RPMI7951 (cell line): ENCODE data around the gene INHBB. TPM values are rescaled to one million over a fixed set of nuclear protein-coding genes. Genes with fewer than 3 reads are reported as not detected.

Experiments
- DNase-seq: peaks from one replicate; pipeline ENCODE4 v3.0.0-alpha.2; 2012; ENCODE audit warnings: low read depth
- total RNA-seq: library from RNA; depleted of rRNA; stranded (reverse); fragments of >200 nt; shearing (Covaris generic); gene quantifications from 2 replicates; pipeline ENCODE4 v1.2.3, GENCODE V29; 2014

The INHBB gene
- total RNA-seq, 1 experiment from 2014 or later, result 0.24 TPM

- DNase-seq, result no peak
Measured at GRCh38 chr2:120355780-120356266, 9.9 kb downstream of the INHBB start.

- DNase-seq, result no peak
Measured at GRCh38 chr2:120357768-120358167, 11.8 kb downstream of the INHBB start.

- DNase-seq, result no peak
Measured at GRCh38 chr2:120358734-120359465, 13.0 kb downstream of the INHBB start.

GRCh38 chr2:120360307-120360855 lies 14.4 kb downstream of the INHBB start:
- no peak for DNase-seq

GRCh38 chr2:120362926-120363325 lies 17.0 kb downstream of the INHBB start:
- DNase-seq, result no peak

GRCh38 chr2:120365236-120365793 lies 19.4 kb downstream of the INHBB start:
- no peak for DNase-seq

- DNase-seq, result no peak
Measured at GRCh38 chr2:120366698-120367097, 20.8 kb downstream of the INHBB start.

- DNase-seq, result no peak
Measured at GRCh38 chr2:120367221-120367620, 21.3 kb downstream of the INHBB start.

- DNase-seq, result peak; percentile 65
Measured at GRCh38 chr2:120367649-120368048, 21.7 kb downstream of the INHBB start.

- DNase-seq, result no peak
Measured at GRCh38 chr2:120368086-120368485, 22.1 kb downstream of the INHBB start.

- DNase-seq, result no peak
Measured at GRCh38 chr2:120369250-120369649, 23.3 kb downstream of the INHBB start.

- no peak for DNase-seq
Measured at GRCh38 chr2:120371969-120372625, 26.2 kb downstream of the INHBB start.

- DNase-seq, result no peak
Measured at GRCh38 chr2:120372816-120373215, 26.9 kb downstream of the INHBB start.

- no peak for DNase-seq
Measured at GRCh38 chr2:120373424-120373823, 27.5 kb downstream of the INHBB start.

GRCh38 chr2:120374821-120375220 lies 28.9 kb downstream of the INHBB start:
- no peak for DNase-seq

GRCh38 chr2:120375251-120376020 lies 29.5 kb downstream of the INHBB start:
- no peak for DNase-seq

- no peak for DNase-seq
Measured at GRCh38 chr2:120376101-120376500, 30.2 kb downstream of the INHBB start.

- no peak for DNase-seq
Measured at GRCh38 chr2:120376679-120377640, 31.0 kb downstream of the INHBB start.

- DNase-seq, result no peak
Measured at GRCh38 chr2:120378605-120379004, 32.7 kb downstream of the INHBB start.
